K562 (cell line): ENCODE measurements around the gene RGS6. TPM values are rescaled to one million over a fixed set of nuclear protein-coding genes. Genes with fewer than 3 reads are reported as not detected.

Experiments used
- CBX8 ChIP-seq: fragments of 200-600 bp; sonication (generic); IDR thresholded peaks from 2 replicates; pipeline ENCODE4 v1.6.1; 2012; ENCODE audit warnings: borderline replicate concordance, mixed run types, low read depth, mild to moderate bottlenecking, moderate library complexity, mixed read lengths, low read length, control low read depth, inconsistent platforms; ENCODE audit not compliant: poor library complexity, severe bottlenecking; ENCODE audit errors: extremely low read depth
- POLR3G ChIP-seq: IDR thresholded peaks from 2 replicates; pipeline ENCODE4 v1.6.1; 2011; ENCODE audit not compliant: insufficient read length, insufficient replicate concordance; ENCODE audit errors: extremely low read depth
- STAG1 ChIP-seq: sonication (generic); formaldehyde crosslinking; IDR thresholded peaks from 2 replicates; pipeline ENCODE4 v1.5.0; 2020; ENCODE audit warnings: missing genetic modification reagents, borderline replicate concordance
- ZNF282 ChIP-seq: sonication (generic); formaldehyde crosslinking; IDR thresholded peaks from 2 replicates; pipeline ENCODE4 v1.8.1; 2023; ENCODE audit warnings: missing genetic modification reagents
- polyA plus RNA-seq, 8 experiments: library from polyadenylated mRNA; depleted of rRNA in 4 of 8; stranded (reverse) in 5 of 8; unstranded in 3 of 8; fragments of >200 nt; fragmentation: Nextera tagmentation in 2 of 8; fragmentation: Illumina TruSeq in 1 of 8; extraction: Ambion mirVana in 2 of 8; extraction: Trizol in 1 of 8; gene quantifications; 2 replicates each; pipeline versions ENCODE4 v1.2.1 to v1.2.3, GENCODE V29; 2011 to 2014; ENCODE audit warnings: inconsistent platforms in 1 of 8, missing spikeins in 1 of 8
- total RNA-seq, 7 experiments: library from RNA; depleted of rRNA in 6 of 7; stranded (reverse); fragments of >200 nt in 6 of 7; fragmentation: Illumina TruSeq in 2 of 7; extraction: Trizol in 2 of 7; gene quantifications; 2 replicates each; pipeline versions ENCODE4 v1.2.1 to v1.2.3, GENCODE V29; 2011 to 2021; ENCODE audit warnings: low replicate concordance in 1 of 7
- TF ChIP-seq, protein P1 (sequence below), 2 experiments: fragments of 450-650 bp; formaldehyde crosslinking in 1 of 2; IDR thresholded peaks; 2 replicates each; pipeline versions ENCODE4 v1.4.0 to v1.6.1; 2014 to 2020; ENCODE audit warnings: mild to moderate bottlenecking in 2 of 2, borderline replicate concordance in 1 of 2, low read depth in 1 of 2

RGS6 gene
- total and polyA plus RNA-seq, 9 of the 15 experiments (the other 6 are each of a cell fraction or from before 2014, with no cell fraction given) = not detected

DNA sequence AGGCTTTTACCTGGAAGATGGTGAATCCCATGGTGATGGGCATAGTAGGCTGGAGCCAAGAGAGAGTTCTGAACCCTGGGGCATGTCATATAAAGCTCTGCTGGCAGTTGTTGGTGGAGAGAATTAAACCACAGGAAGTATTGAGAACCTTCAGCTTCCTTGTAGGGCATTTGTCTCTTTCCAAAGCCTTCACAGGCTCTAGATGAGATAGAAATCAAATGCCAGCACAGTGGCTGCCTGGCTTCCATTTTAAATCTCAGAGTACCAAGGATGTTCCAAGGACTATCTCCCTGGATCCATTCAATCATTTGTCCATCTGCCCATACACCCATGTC lies 592.0 kb downstream of the RGS6 start (continued):
- TF ChIP-seq ZNF282 (no peak), STAG1 (no peak), POLR3G (no peak), CBX8 (no peak)
- TF ChIP-seq, protein P1, sequence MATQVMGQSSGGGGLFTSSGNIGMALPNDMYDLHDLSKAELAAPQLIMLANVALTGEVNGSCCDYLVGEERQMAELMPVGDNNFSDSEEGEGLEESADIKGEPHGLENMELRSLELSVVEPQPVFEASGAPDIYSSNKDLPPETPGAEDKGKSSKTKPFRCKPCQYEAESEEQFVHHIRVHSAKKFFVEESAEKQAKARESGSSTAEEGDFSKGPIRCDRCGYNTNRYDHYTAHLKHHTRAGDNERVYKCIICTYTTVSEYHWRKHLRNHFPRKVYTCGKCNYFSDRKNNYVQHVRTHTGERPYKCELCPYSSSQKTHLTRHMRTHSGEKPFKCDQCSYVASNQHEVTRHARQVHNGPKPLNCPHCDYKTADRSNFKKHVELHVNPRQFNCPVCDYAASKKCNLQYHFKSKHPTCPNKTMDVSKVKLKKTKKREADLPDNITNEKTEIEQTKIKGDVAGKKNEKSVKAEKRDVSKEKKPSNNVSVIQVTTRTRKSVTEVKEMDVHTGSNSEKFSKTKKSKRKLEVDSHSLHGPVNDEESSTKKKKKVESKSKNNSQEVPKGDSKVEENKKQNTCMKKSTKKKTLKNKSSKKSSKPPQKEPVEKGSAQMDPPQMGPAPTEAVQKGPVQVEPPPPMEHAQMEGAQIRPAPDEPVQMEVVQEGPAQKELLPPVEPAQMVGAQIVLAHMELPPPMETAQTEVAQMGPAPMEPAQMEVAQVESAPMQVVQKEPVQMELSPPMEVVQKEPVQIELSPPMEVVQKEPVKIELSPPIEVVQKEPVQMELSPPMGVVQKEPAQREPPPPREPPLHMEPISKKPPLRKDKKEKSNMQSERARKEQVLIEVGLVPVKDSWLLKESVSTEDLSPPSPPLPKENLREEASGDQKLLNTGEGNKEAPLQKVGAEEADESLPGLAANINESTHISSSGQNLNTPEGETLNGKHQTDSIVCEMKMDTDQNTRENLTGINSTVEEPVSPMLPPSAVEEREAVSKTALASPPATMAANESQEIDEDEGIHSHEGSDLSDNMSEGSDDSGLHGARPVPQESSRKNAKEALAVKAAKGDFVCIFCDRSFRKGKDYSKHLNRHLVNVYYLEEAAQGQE (IDR thresholded peaks at IDR 0.05; ENCODE audit: borderline replicate concordance) = no peak
- TF ChIP-seq, protein P1 (CRISPR knock-in tag; IDR thresholded peaks at IDR 0.05; ENCODE audit: low read depth) = no peak
